Kidney (tissue), 14 donors: Measurements from ENCODE around the gene BMP7. TPM values are rescaled to one million over a fixed set of nuclear protein-coding genes. Genes with fewer than 3 reads are reported as not detected.

Source experiments
- DNase-seq, 5 donors: peaks; one replicate each; pipeline ENCODE4 v3.0.0-alpha.2; 2013 to 2020
- FAIRE-seq: peaks from 2 replicates; lab custom pipeline; 2012; peaks lifted over from hg19 to GRCh38; lab: Jason Lieb, UNC
- H3K27ac ChIP-seq, 2 donors: one replicate each; pipeline ENCODE4 v1.7.0; 2013; ENCODE audit warnings: low read depth in 2 of 2, low read length in 2 of 2, inconsistent platforms in 1 of 2
- H3K27me3 ChIP-seq: one replicate; pipeline ENCODE4 v1.7.1; 2013; ENCODE audit warnings: low read length, inconsistent platforms; ENCODE audit not compliant: control insufficient read depth, insufficient read depth
- H3K36me3 ChIP-seq, 3 donors: one replicate each; pipeline versions ENCODE4 v1.7.0 to v1.7.1; 2013; ENCODE audit warnings: low read length in 3 of 3, control low read depth in 1 of 3, inconsistent platforms in 1 of 3; ENCODE audit not compliant: insufficient read depth in 3 of 3, control insufficient read depth in 2 of 3
- H3K4me1 ChIP-seq, 3 donors: one replicate each; pipeline versions ENCODE4 v1.7.0 to v1.7.1; 2013; ENCODE audit warnings: low read length in 3 of 3, inconsistent platforms in 1 of 3, low read depth in 1 of 3; ENCODE audit not compliant: control insufficient read depth in 2 of 3, insufficient read depth in 2 of 3
- H3K4me3 ChIP-seq, 3 donors: one replicate each; pipeline versions ENCODE4 v1.7.0 to v1.8.1; 2013; ENCODE audit warnings: low read length in 3 of 3, control low read depth in 1 of 3, inconsistent platforms in 1 of 3
- H3K9ac ChIP-seq, 3 donors: one replicate each; pipeline versions ENCODE4 v1.7.0 to v1.7.1; 2013; ENCODE audit warnings: low read length in 3 of 3, control low read depth in 1 of 3, inconsistent platforms in 1 of 3
- H3K9me3 ChIP-seq, 3 donors: one replicate each; pipeline versions ENCODE4 v1.7.0 to v1.7.1; 2013; ENCODE audit warnings: low read length in 3 of 3, control low read depth in 1 of 3, inconsistent platforms in 1 of 3; ENCODE audit not compliant: control insufficient read depth in 2 of 3, insufficient read depth in 1 of 3
- CTCF ChIP-seq: IDR thresholded peaks from 3 replicates; pipeline ENCODE4 v1.5.1; 2012; ENCODE audit warnings: mild to moderate bottlenecking, moderate library complexity, borderline replicate concordance; ENCODE audit not compliant: insufficient read depth; ENCODE audit errors: extremely low read depth
- intact Hi-C: fragments of 100-400 bp; cut with DNase I; formaldehyde crosslinking; loops from one replicate; pipeline ENCODE4 v1.11.1; 2022
- polyA plus RNA-seq: library from polyadenylated mRNA; stranded (reverse); fragments of 350-450 nt; fragmentation: Illumina TruSeq; extraction: RNeasy Lipid Tissue Mini Kit (QIAGEN cat#74804); gene quantifications from one replicate; pipeline ENCODE4 v1.2.3, GENCODE V29; 2014; ENCODE audit warnings: low read depth, low replicate concordance; ENCODE audit not compliant: insufficient read depth
- total RNA-seq: library from RNA; stranded (reverse); fragmentation: NEBNext Ultra II Directional; extraction: Animal tissue kit (Norgen Biotek cat#: 25700); gene quantifications from one replicate; pipeline ENCODE4 v1.2.1, GENCODE V29; 2021
- donor health status: control.
- donor health status: control.
- donor health status: control.
- donor health status: control.
- donor health status: control.
- donor health status: DM: yes; HTN: yes; CAD: no.
- donor health status: Normal renal cell carcinoma (clear cell type).

BMP7 gene
- total and polyA plus RNA-seq, 2 donors from 2014 or later = 1.6 to 11.3 TPM

GRCh38 chr20:57247292-57247965 is 19.0 kb downstream of the BMP7 start:
- no peak for TF ChIP-seq CTCF
- no peaks in the 10 kb centered on the region for H3K27me3 ChIP-seq
- no peaks in the 10 kb centered on the region for H3K36me3 ChIP-seq
- peaks cover 0 to 2% (median 0%) of the 10 kb centered on the region in 3 donors for H3K4me1 ChIP-seq
- H3K9me3 ChIP-seq = no peaks in the 10 kb centered on the region
- no peak overlapping the region for H3K9ac ChIP-seq
- intact Hi-C loops = no loop called here
- DNase-seq (peak in 2 of 5 donors; percentile 51 to 64), FAIRE-seq (no peak)
- H3K4me3 ChIP-seq = no peak overlapping the region
- H3K27ac ChIP-seq = no peak overlapping the region

DNA sequence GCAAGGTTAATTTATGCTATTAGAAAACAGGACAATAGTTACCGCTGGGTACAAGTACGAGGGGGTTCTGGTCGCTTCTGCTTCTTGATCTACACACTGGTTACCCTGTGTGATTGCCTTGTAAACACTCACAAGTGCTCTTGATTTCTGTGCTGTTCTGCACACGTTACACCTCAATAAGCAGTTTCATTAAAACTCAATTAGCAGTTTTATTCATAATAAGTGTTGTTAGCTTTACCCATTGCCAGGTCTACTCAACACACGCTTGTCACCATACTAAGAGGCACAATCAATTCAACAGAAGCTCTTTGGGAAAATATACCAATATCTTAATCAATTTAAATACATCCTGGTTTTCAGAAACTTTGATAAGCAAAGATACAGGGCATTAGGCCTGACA is 20.4 kb downstream of the BMP7 start:
- no peak for TF ChIP-seq CTCF
- no peaks in the 10 kb centered on the region for H3K36me3 ChIP-seq
- peaks cover 0 to 2% (median 0%) of the 10 kb centered on the region in 3 donors for H3K4me1 ChIP-seq
- no peak overlapping the region for H3K9ac ChIP-seq
- FAIRE-seq (no peak), DNase-seq (no peak)
- no peak overlapping the region for H3K4me3 ChIP-seq
- intact Hi-C loops = no loop called here
- H3K9me3 ChIP-seq = no peaks in the 10 kb centered on the region
- H3K27ac ChIP-seq = no peak overlapping the region
- no peaks in the 10 kb centered on the region for H3K27me3 ChIP-seq

- no peak overlapping the region for H3K27ac ChIP-seq
These were observed 21.7 kb downstream of the BMP7 start for GRCh38 chr20:57244627-57245214.

More at GRCh38 chr20:57244627-57245214, 21.7 kb downstream of the BMP7 start:
- no peak overlapping the region for H3K4me3 ChIP-seq
- H3K27me3 ChIP-seq = no peaks in the 10 kb centered on the region
- no peak for TF ChIP-seq CTCF
- H3K4me1 ChIP-seq = no peaks in the 10 kb centered on the region
- no peaks in the 10 kb centered on the region for H3K9me3 ChIP-seq
- intact Hi-C loops = no loop called here
- no peak overlapping the region for H3K9ac ChIP-seq
- peak in 2 of 5 donors; percentile 44 to 75 for DNase-seq
- no peak for FAIRE-seq
- H3K36me3 ChIP-seq = no peaks in the 10 kb centered on the region
